HepG2 (cell line): ENCODE results near the gene ZBED1. TPM values are rescaled to one million over a fixed set of nuclear protein-coding genes. Genes with fewer than 3 reads are reported as not detected.

ENCODE experiments used
- ATF6 ChIP-seq: sonication (generic); formaldehyde crosslinking; conservative IDR thresholded peaks from 2 replicates; pipeline ENCODE4 v1.4.0; 2020; ENCODE audit warnings: missing genetic modification reagents
- CCDC6 ChIP-seq: sonication (generic); formaldehyde crosslinking; IDR thresholded peaks from 2 replicates; pipeline ENCODE4 v1.8.1; 2022; ENCODE audit warnings: mild to moderate bottlenecking, missing genetic modification reagents, moderate library complexity
- CREB1 ChIP-seq, 2 experiments: fragments of 450-650 bp in 1 of 2; IDR thresholded peaks; 2 replicates each; pipeline ENCODE4 v1.6.1; 2016 to 2017; ENCODE audit warnings: control low read depth in 1 of 2, mild to moderate bottlenecking in 1 of 2, missing compliant biosample characterization in 1 of 2, missing genetic modification characterization in 1 of 2
- FOXK2 ChIP-seq: fragments of 450-650 bp; IDR thresholded peaks from 2 replicates; pipeline ENCODE4 v1.6.1; 2016
- HMGXB3 ChIP-seq: sonication (generic); formaldehyde crosslinking; IDR thresholded peaks from 2 replicates; pipeline ENCODE4 v1.4.0; 2020; ENCODE audit warnings: missing genetic modification reagents, borderline replicate concordance
- MAZ ChIP-seq, 2 experiments: sonication (generic) in 1 of 2; formaldehyde crosslinking in 1 of 2; IDR thresholded peaks; 2 replicates each; pipeline versions ENCODE4 v1.5.0 to v1.6.1; 2012 to 2020; ENCODE audit warnings: low read depth in 2 of 2, mild to moderate bottlenecking in 2 of 2, borderline replicate concordance in 1 of 2, improper control_type of control experiment in 1 of 2, low read length in 1 of 2, missing genetic modification reagents in 1 of 2, moderate library complexity in 1 of 2
- MED8 ChIP-seq: sonication (generic); formaldehyde crosslinking; IDR thresholded peaks from 2 replicates; pipeline ENCODE4 v1.8.1; 2023; ENCODE audit warnings: mild to moderate bottlenecking, missing genetic modification reagents; ENCODE audit not compliant: insufficient replicate concordance
- MXD1 ChIP-seq: sonication (generic); formaldehyde crosslinking; IDR thresholded peaks from 2 replicates; pipeline ENCODE4 v1.4.0; 2020; ENCODE audit warnings: mild to moderate bottlenecking, missing genetic modification reagents
- NR2C2 ChIP-seq: sonication (generic); formaldehyde crosslinking; IDR thresholded peaks from 2 replicates; pipeline ENCODE4 v1.4.0; 2020; ENCODE audit warnings: missing genetic modification reagents, mild to moderate bottlenecking, moderate library complexity, borderline replicate concordance
- SATB2 ChIP-seq: sonication (generic); formaldehyde crosslinking; IDR thresholded peaks from 2 replicates; pipeline ENCODE4 v1.5.0; 2020; ENCODE audit warnings: missing genetic modification reagents
- SNRNP70 ChIP-seq: fragments of 200-400 bp; formaldehyde crosslinking; IDR thresholded peaks from 2 replicates; pipeline ENCODE4 v1.6.1; 2017; ENCODE audit warnings: mild to moderate bottlenecking, low read depth, low read length, moderate library complexity
- TBX2 ChIP-seq: sonication (generic); formaldehyde crosslinking; IDR thresholded peaks from 2 replicates; pipeline ENCODE4 v1.5.0; 2020; ENCODE audit warnings: missing genetic modification reagents, mild to moderate bottlenecking, borderline replicate concordance
- TFE3 ChIP-seq: IDR thresholded peaks from 2 replicates; pipeline ENCODE4 v1.6.1; 2016
- YEATS2 ChIP-seq: sonication (generic); formaldehyde crosslinking; IDR thresholded peaks from 2 replicates; pipeline ENCODE4 v1.4.0; 2020; ENCODE audit warnings: missing genetic modification reagents, borderline replicate concordance
- ZFX ChIP-seq: sonication (generic); formaldehyde crosslinking; IDR thresholded peaks from 2 replicates; pipeline ENCODE4 v1.4.0; 2020; ENCODE audit warnings: mild to moderate bottlenecking, low read depth, missing genetic modification reagents, moderate library complexity
- ZNF17 ChIP-seq: sonication (generic); formaldehyde crosslinking; IDR thresholded peaks from 2 replicates; pipeline ENCODE4 v1.5.0; 2020; ENCODE audit warnings: mild to moderate bottlenecking, missing genetic modification reagents
- ZNF3 ChIP-seq: IDR thresholded peaks from 2 replicates; pipeline ENCODE4 v1.7.0; 2017; ENCODE audit warnings: inconsistent platforms
- ZNF460 ChIP-seq: sonication (generic); formaldehyde crosslinking; IDR thresholded peaks from 2 replicates; pipeline ENCODE4 v1.5.1; 2020; ENCODE audit warnings: missing genetic modification reagents, mild to moderate bottlenecking, borderline replicate concordance
- ZNF850 ChIP-seq: sonication (generic); formaldehyde crosslinking; conservative IDR thresholded peaks from 2 replicates; pipeline ENCODE4 v1.9.0; 2021; ENCODE audit warnings: mild to moderate bottlenecking, missing genetic modification reagents
- polyA plus RNA-seq, 8 experiments: library from polyadenylated mRNA; depleted of rRNA in 3 of 8; stranded (reverse) in 7 of 8; unstranded in 1 of 8; fragments of >200 nt; fragmentation: Illumina TruSeq in 4 of 8; extraction: Trizol in 4 of 8; gene quantifications; 2 replicates each; pipeline versions ENCODE4 v1.2.1 to v1.2.3, GENCODE V29; 2011 to 2016; ENCODE audit warnings: low read depth in 4 of 8, missing spikeins in 1 of 8, mixed read lengths in 1 of 8; ENCODE audit not compliant: insufficient read depth in 1 of 8
- total RNA-seq, 5 experiments: library from RNA; depleted of rRNA; stranded (reverse); fragments of >200 nt; fragmentation: Illumina TruSeq; extraction: Trizol; gene quantifications; 2 replicates each; pipeline ENCODE4 v1.2.3, GENCODE V29; 2016; ENCODE audit warnings: low read depth in 1 of 5

Gene ZBED1
- total and polyA plus RNA-seq, 2 of the 13 experiments (the other 11 are each of a cell fraction or from before 2014, with no cell fraction given): 20.0 to 29.8 TPM

GRCh38 chrX:2497961-2498780 is 2.6 kb downstream of the ZBED1 start (continued):
- TF ChIP-seq ZFX: peak; percentile 74
- TF ChIP-seq CREB1 (IDR thresholded peaks at IDR 0.05): no peak
- peak; percentile 40 for TF ChIP-seq CREB1 (CRISPR knock-in tag; IDR thresholded peaks at IDR 0.05)
- peak; percentile 32; the same call in 1 of the 2 replicates for TF ChIP-seq TBX2 (CRISPR knock-in tag)
- no peak for TF ChIP-seq SNRNP70
- no peak for TF ChIP-seq MAZ (IDR thresholded peaks at IDR 0.05; ENCODE audit: borderline replicate concordance, low read depth, low read length)
- TF ChIP-seq MAZ (CRISPR knock-in tag; IDR thresholded peaks at IDR 0.05; ENCODE audit: low read depth): no peak
- TF ChIP-seq TFE3: 0 out of 2 replicates have a peak, but pooled peaks have one; percentile 23
- TF ChIP-seq ATF6 (CRISPR knock-in tag): no peak
- TF ChIP-seq FOXK2: no peak
- TF ChIP-seq ZNF850 (CRISPR knock-in tag): no peak
- no peak for TF ChIP-seq ZNF17 (CRISPR knock-in tag)
- TF ChIP-seq MXD1: no peak
- TF ChIP-seq MED8 (CRISPR knock-in tag): no peak
- peak; percentile 54; the same call in 1 of the 2 replicates for TF ChIP-seq YEATS2 (CRISPR knock-in tag)
- TF ChIP-seq HMGXB3 (CRISPR knock-in tag): peak; percentile 54; the same call in 1 of the 2 replicates
- TF ChIP-seq ZNF3: no peak
- no peak for TF ChIP-seq SATB2 (CRISPR knock-in tag)
- 0 out of 2 replicates have a peak, but pooled peaks have one; percentile 9 for TF ChIP-seq CCDC6 (CRISPR knock-in tag)
- TF ChIP-seq ZNF460: no peak
- no peak for TF ChIP-seq NR2C2
